Raji (cell line): Measurements from ENCODE around the gene PTPRS.

ENCODE experiments used
- POLR2A ChIP-seq: IDR thresholded peaks from 2 replicates; pipeline ENCODE4 v1.6.1; 2011; ENCODE audit warnings: low read depth, low read length, control low read depth; ENCODE audit not compliant: insufficient read depth

PTPRS gene

GRCh38 chr19:5340637-5341447 is at the start of gene PTPRS:
TSS of gene PTPRS (minus strand) at chr19:5340812. CDS start at chr19:5286140, 54,672 bp downstream.
- peak; percentile 50; the same call in 1 of the 2 replicates for TF ChIP-seq POLR2A

GRCh38 chr19:5389353-5389752 is 48.7 kb upstream of the PTPRS start:
- no peak for TF ChIP-seq POLR2A

GRCh38 chr19:5387472-5387871 is 46.9 kb upstream of the PTPRS start:
- TF ChIP-seq POLR2A: no peak

GRCh38 chr19:5386841-5387240 is 46.2 kb upstream of the PTPRS start:
- TF ChIP-seq POLR2A: no peak

GRCh38 chr19:5380215-5380919 is 39.8 kb upstream of the PTPRS start:
- no peak for TF ChIP-seq POLR2A

- TF ChIP-seq POLR2A: no peak
Measured at GRCh38 chr19:5376928-5377327, 36.3 kb upstream of the PTPRS start.

- TF ChIP-seq POLR2A: no peak
Measured at GRCh38 chr19:5372572-5373200, 32.1 kb upstream of the PTPRS start.

GRCh38 chr19:5369962-5370367 is 29.4 kb upstream of the PTPRS start:
- TF ChIP-seq POLR2A: no peak

GRCh38 chr19:5369304-5369703 is 28.7 kb upstream of the PTPRS start:
- no peak for TF ChIP-seq POLR2A

- no peak for TF ChIP-seq POLR2A
Measured at GRCh38 chr19:5367530-5368133, 27.0 kb upstream of the PTPRS start.

GRCh38 chr19:5365905-5366304 is 25.3 kb upstream of the PTPRS start:
- no peak for TF ChIP-seq POLR2A

- TF ChIP-seq POLR2A: no peak
Measured at GRCh38 chr19:5364674-5365073, 24.1 kb upstream of the PTPRS start.

- no peak for TF ChIP-seq POLR2A
Measured at GRCh38 chr19:5361407-5361806, 20.8 kb upstream of the PTPRS start.

GRCh38 chr19:5360003-5360780 is 19.6 kb upstream of the PTPRS start:
- TF ChIP-seq POLR2A: no peak
